HG02884 (cell line): ENCODE data around the gene SCRG1.

ENCODE experiments used
- ATAC-seq: cut with Tn5 transposase; IDR thresholded peaks from one replicate; pipeline ENCODE4 v1.9.1; 2021; ENCODE audit warnings: mild to moderate bottlenecking, moderate library complexity; ENCODE audit not compliant: unreplicated experiment

Gene SCRG1

DNA sequence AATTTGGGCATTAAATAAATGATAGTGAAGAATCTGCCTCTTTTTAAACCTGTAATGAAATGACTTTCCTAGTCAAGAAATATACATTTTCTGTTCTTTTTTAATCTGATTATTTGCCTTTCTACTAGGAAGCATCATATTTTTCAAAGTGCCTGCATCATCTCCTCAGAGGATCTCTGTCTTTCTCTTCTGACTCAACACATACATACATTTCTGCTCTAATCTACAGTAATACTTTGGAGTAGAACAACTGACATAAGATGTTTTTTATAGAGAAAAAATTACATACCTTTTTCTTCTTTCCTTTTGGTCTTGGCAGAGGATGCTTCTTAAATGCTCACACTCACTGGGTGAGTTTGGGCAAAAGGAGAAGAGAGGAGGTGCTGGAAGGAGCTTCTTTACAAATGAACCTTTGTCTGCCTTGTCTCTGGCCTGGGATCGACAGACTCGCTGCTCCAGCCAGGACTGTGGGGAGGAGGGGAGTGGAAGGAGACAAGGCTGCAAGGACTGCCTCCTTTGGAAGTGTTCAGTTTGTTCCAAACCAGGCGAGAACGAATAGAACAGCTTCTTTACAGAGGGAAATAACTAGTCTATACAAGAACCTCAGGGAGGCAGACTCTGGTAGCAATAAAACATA is at the start of gene SCRG1:
TSS of gene SCRG1 (minus strand) at position 338 of the 637 bp plus-strand sequence. CDS start 7,702 bp downstream, outside the sequence.
- ATAC-seq: no peak

DNA sequence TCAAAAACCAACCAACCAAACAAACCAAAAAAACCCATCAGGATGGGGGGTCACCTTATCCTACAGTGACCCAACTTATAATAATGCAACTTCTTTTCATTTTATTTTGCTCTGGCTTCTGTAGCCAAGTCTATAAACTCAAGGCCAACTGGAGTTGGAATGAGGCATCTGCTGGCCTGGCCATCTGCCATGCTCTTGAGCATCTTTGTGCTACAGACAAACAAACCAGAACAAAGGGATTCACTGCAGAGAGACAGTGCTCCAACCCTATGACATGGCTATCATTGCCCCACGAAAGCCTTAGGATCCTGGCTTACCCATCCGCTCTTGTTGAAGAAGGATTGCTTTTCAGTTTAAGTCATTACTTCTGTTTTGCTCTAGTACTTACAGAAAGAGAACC is 49.2 kb upstream of the SCRG1 start:
- no peak for ATAC-seq

DNA sequence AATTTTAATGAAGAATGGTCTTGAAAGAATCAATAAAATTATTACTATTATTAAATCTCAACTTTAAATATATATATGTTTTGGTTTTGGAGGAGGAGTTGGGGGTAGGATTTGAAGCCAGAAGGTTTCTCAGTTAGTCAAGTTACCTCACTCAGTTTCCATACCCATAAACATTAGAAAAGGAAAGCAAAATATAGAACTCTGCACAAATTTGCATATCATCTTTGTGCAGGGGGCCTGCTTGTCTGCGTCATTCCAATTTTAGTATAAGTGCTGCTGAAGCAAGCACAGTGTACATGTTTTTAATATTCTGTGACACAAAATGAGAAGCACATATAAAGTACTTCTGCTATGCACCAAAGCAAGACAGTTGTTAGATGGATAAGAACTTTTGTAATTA is 47.5 kb upstream of the SCRG1 start:
- ATAC-seq: peak; percentile 83

DNA sequence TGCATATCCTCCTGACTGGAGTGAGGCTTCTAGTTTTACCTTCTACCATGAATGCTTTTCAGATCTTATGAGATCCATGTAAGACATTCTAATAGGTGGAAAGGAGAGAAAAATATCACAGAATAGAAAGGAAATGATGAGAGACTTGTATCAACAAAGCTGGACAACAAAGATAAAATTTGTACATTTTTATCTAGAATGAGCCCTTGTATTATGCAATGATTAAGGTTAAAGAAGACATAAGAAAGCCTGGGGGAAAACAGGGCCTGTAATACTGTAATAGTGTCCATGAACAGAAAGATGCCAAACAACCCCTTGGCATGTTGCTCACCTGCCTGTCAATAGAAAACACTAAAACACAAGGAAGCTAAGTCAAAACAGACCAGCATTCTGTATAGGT is 44.2 kb upstream of the SCRG1 start:
- no peak for ATAC-seq

DNA sequence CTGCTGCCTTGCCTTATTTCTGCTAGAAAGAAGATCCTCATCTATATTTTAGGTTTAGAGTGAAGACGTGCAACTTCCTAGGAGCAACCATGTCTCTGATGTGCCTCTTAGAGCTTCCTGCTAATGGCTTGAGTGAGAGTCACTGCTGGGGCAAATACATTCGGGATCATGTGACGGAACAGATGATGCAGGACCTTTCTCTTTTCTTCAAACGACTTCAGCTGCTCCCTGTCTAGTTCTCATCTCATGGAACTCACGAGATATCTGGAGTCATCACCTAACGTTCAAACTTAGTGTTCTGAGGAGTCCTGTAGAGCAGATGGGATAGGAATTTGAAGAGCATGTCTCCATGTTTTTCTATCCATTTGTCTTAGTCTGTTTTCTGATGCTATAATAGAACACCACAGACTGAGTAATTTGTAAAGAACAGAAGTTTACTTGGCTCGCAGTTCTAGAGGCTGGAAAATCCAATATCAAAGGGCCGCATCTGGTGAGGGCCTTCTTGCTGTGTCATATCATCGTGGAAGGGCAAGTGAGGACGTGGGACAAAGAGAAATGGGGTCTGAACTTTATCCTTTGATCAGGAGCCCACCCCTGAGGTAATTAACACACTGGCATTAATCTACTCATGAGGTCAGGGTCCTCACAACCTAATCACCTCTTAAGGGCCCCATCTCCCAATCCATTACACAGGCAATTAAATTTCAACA is 43.5 kb upstream of the SCRG1 start:
- ATAC-seq: no peak

DNA sequence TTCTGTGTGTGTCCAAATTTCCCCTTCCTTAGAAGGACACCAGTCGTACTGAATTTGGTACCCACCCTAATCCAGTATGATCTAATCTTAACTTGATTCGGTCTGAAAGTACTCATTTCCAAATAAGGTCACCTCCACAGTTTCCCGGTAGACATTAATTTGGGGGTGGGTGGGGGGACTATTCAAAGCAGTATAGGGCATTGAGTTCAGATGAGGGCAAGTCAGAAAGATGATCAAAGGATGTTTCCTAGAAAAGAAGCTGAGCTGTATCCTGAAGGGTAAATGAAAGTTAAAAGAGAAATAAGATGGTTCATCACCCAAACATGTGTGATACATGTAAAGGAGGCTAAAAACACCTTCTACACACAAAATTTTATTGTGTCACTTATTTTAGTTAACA is 42.0 kb upstream of the SCRG1 start:
- no peak for ATAC-seq

DNA sequence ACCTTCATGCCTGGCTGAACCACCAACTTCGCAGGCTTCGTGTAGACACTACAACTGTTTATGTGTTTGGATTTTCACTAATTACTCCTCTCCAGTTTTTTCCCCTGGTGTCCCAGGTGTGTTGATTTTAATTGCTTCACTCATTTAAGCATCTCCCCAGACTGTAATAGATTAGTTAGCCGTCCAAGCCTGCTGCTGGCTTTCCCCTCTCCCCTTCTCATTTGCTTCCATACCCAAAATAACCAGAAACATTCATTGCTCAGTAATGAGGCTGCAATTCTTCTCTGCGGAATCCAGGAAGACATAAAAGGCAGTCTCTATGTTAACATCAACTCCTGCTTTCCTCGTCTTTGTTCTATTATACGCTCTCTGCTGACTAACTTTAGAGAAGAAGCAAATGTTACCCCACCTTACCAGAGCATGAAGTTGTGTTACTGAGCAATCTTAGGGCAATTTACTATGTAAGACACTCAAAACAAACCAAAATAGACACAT is 37.9 kb upstream of the SCRG1 start:
- ATAC-seq: no peak

DNA sequence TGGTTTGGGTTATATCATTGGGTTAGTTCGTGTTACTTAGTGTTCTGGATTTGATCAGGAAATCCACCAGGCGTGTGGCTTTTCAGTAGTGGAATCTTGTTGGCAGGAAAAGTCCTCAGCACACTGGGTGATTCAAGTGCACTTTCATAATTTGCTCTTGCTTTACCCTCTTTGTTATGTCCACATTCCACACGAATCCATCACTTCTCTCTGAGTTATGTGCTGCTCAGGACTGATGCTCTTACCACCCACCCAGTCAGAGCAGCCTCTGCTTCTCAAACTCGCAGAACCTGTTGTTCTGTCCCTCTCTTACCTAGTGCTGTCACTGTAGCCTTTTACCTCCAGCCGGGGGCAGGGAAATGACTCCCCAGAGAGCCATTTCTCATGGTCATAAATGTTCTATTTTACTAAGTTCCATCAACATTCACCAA is 37.2 kb upstream of the SCRG1 start:
- ATAC-seq: no peak

DNA sequence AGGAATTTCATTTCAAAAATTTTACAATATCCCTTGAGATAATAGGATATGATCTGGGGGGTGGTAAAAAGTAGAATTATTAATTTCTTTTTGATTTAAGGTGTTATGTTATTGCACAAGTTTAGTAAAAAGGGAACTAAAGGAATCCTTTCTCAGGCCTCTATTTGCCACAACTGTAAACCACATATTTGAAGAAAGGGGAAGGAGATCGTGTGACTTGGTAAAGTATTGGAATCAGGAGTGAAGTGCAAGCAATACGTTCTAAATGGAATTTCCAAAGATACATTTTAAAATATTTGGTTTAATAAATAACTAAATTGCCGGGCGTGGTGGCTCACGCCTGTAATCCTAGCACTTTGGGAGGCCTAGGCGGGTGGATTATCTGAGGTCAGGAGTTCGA is 35.3 kb upstream of the SCRG1 start:
- ATAC-seq: no peak

DNA sequence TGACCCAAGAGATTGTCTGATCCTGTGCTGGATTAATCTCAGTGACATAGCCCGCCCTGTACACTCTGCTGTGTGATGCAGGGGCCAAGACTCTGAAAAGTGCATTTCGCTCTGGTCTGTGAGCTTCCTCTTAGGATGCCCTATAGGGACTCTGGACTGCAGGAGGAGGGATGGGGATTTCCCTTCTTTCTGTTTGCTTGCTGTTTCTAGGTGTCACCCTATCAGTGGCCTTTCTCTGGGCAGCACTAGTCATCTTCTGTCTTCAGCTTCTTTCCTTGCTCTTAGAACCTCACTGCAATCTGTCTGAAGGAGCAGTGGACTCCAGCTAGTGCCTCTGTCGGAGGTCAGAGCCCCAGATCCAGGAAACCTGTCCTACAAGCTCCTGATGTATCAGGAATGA is 34.5 kb upstream of the SCRG1 start:
- ATAC-seq: peak; percentile 59

DNA sequence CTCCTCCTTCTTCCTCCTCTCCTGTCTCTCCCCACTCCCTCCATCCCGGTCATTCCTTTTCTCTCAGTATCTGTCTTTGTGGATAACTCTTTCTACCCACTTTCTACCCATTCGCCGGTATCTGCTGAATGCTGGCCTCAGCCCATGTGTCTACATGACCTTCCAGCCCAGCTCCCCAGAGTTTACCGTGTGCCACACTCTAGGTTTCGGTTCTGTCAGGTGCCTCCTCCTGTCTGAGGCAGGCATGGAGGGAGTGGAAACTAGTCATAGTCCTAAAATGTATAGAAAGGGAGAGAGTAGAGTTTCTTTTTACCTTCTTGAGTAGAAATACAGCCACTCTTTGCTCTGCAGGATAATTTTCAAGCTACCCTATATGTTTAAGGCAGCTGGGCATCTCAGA is 33.5 kb upstream of the SCRG1 start:
- ATAC-seq: no peak

DNA sequence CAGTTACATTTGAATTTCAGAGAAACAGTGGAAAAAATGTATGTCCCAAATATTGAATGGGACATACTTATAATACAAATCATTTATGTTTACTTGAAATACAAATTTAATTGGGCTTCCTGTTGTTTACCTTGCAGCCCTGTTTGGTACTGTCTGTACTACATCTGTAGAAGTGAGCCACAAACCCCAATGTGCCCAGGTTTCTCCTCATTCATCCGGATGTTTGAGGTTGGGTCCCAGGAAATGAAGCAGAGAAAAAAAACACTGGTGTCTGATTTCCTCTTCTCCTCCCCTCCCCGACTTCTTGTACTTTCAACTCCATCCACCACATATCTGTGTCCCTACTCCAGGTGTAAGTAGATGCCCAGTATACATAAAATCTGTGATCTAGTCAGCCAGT is 27.1 kb upstream of the SCRG1 start:
- ATAC-seq: no peak

DNA sequence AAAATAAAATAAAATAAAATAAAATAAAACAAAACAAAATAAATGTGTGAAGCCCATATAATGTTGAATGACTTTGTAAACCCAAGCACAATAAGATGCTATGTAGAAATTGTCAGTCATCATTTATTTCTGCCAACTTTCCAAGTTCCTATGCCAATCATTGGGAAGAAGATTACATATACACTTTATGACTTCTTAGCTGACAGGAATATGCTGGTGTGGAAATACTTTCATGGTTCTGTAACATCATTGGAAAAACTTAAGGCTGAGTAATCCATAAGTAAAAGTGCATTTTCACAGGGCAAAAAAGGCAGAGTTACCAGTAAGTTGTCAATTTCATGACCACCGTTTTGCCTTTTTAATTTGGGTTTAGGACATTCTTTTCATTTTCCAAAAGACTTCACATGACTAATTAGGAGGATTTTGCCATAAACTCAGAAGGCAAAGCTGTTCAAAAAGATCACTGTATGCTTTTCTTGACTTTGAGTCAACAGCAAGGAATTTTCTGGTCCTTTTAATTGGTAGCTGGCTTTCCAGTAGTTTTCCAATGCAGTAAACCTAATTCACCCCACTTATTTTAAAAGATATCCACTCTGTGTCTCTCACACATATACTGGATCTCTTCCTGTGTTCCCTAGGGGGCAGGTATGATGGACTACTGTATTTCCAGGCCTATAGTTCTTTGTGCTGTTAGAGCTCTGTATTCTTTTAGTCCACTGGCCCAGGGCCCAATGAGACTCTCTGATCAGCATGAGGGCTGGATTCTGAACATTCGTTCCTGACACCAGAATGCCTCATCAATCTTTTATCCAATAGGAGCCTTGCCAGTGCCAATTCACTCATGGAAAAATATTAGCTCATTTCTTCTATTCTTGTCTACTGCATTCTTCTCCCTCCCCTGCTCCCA is 26.2 kb upstream of the SCRG1 start:
- no peak for ATAC-seq

DNA sequence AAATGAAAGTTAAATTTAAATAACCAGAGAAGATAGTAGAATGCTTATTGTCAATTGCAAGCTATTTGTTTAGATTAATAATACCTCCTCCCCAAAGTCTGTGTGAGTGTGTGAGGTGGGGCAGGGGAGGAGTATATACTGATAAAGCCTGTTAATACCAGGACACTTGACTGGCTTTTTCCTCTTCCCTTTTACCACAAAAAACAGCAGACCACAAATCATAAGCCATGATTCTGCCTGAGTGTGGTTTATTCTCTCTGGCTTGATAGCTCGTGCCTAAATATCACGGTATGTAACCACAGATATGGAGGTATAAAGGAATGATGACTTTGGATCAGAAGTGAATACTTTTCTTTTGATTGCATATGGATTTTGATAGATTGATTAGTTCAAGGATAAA is 21.9 kb upstream of the SCRG1 start:
- ATAC-seq: no peak

DNA sequence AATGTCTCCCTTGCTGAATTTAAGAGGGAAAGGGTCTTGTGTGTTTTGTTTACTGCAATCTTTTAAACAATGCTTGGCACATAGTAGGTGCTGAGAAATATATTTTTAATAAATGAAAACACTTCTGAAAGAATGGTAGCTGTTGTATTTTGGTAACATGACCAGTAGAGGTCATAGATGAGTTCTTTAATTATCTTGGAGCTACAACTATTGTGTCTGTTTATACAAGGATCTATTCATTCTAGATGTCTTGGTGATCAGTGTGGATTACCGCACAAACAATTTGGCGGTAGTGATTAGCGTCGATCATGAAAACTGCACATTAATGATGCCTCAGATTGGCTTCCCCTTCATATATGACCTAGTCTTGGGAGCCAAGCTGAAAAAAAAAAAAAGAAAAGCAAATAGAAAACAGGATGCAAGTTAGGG is 21.4 kb upstream of the SCRG1 start:
- peak; percentile 56 for ATAC-seq

DNA sequence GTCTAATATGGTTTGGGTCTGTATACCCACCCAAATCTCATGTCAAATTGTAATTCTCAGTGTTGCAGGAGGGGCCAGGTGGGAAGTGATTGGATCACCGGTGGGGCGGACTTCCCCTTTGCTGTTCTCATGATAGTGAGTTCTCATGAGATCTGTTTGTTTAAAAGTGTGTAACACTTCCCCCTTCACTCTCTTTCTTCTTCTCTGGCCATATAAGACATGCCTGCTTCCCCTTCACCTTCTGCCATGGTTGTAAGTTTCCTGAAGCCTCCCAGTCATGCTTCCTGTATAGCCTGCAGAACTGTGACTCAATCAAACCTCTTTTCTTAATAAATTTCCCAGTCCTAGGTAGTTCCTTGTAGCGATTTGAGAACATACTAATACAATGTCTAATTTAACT is 19.7 kb upstream of the SCRG1 start:
- ATAC-seq: no peak

DNA sequence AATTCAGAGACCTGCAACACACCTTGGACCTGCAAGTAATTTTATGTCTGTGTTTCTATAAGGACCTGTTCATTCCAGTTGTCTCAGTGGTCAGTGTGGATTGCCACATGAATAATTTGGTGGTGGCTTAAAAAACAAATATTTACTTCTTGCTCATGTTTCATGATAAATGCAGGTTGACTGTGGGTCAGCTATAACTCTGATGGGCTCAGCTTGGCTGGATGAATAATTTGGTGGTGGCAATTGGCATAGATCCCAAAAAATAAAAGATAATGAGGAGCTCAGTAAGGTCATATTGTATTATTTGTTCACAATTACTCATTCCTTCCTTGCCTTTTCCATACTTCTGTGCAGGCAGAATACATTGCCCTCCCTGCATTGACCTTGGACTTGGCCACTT is 18.9 kb upstream of the SCRG1 start:
- no peak for ATAC-seq

DNA sequence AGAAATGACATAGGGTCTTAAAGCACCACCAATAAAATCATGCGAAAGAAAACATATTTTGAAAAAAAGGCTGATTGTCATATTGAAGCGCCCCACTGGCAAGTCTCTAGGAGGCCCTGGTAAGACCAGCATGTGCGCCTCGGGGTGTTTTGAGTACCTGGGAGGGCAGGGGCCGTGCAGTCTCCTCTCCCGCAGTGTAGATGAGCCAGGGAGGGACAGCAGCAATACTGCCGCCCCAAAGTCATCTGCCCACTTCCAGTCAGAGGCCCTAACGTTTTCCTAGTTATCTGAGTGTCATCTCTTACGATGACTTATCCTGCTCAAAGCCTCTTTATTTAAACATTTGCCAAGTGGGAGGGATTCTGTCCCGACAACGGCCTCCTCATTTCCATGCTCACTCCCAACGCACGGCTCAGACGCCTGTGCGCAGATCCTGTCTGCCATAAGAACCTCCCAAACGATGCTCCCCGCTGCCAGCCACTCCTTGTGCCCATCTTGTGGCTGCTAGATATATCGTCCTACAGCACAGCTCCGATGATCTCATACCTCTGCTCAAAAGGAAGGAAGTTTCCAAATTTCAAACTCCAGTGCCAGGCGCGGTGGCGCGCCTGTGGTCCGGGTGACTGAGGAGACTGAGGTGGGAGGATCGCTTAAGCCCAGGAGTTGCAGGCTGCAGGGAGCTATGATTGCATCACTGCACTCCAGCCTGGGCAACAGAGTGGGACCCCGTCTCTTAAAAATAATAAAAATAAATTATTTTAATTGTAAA is 17.2 kb upstream of the SCRG1 start:
- no peak for ATAC-seq

DNA sequence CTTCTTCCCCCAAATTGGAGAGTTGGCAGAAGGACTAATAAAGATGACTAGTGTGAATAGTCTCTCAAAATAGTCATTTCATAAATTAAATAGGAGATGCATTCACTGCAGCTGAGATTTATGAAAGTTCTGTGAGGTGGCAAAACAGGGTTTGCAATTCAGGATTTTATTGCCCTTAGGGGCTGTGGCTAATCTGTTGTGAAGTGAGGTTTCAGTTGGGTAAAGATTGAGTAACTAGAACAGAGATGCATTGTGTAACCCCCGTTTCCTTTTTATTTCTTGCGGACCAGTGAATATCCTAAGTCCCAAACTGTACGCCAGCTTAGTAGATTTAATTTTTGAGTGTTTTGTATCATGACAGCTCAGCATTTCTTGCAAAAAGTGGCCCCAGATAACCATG is 16.2 kb upstream of the SCRG1 start:
- ATAC-seq: no peak

DNA sequence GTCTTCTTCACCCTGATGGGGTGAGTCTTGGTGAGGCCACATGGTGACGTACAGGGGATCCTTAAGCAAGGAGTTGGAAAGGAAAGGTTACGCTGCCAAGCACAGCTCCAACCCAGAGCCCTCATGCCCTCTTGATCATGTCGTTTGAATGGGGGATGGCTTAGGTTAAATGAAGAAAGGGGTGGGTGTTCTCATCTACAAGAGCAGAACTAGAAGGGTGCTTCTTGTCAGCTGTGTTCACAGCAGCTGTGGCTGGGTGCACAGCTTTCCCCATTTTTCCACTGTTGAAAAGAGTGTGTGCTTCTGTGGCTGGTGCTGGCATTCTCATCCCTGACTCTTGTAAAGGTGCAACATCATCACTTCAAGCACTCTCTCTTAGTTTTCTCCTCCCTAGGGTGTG is 15.5 kb upstream of the SCRG1 start:
- no peak for ATAC-seq

DNA sequence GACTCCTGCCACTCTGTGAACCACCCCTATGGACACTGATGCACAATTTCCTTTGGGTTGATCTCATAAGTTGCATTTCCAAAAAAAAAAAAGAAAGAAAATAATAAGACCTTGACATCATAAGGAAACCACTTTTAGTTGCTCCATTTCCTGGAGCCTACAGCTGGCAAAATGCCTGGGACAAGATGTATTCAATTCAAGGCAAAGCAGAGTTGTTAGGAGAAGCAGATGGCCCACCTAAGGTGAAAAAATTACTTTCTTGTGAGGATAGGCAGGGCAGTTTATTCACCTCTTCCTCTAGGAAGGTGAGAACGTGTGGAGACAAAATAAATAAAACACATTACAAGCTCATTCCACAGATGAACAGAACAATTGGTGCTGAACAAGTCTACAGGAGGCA is 14.1 kb upstream of the SCRG1 start:
- no peak for ATAC-seq
